ENCODE results near the gene TTC3.
"Not testable (repeated sequence)": the region's sequence is repeated elsewhere in the genome, so short reads cannot be mapped to it uniquely, and the experiment has no call there.

The TTC3 gene

GRCh38 chr21:37095821-37096220 lies 22.8 kb downstream of the TTC3 start:
- DNase-seq, result no peak

GRCh38 chr21:37098751-37099150 lies 25.7 kb downstream of the TTC3 start:
- no peak for DNase-seq

- DNase-seq, result no peak
Observed at GRCh38 chr21:37100316-37100715, 27.3 kb downstream of the TTC3 start.

- DNase-seq, result no peak
Observed at GRCh38 chr21:37101384-37101783, 28.3 kb downstream of the TTC3 start.

- DNase-seq, result not testable (repeated sequence)
Observed at GRCh38 chr21:37102746-37103145, 29.7 kb downstream of the TTC3 start.

- DNase-seq, result no peak
Observed at GRCh38 chr21:37106998-37107397, 33.9 kb downstream of the TTC3 start.

GRCh38 chr21:37111029-37111428 lies 38.0 kb downstream of the TTC3 start:
- not testable (repeated sequence) for DNase-seq

- not testable (repeated sequence) for DNase-seq
Observed at GRCh38 chr21:37114301-37114700, 41.2 kb downstream of the TTC3 start.

- not testable (repeated sequence) for DNase-seq
Observed at GRCh38 chr21:37116459-37116858, 43.4 kb downstream of the TTC3 start.

GRCh38 chr21:37117204-37117603 lies 44.1 kb downstream of the TTC3 start:
- no peak for DNase-seq

GRCh38 chr21:37118187-37118826 lies 45.3 kb downstream of the TTC3 start:
- DNase-seq, result no peak

- peak; percentile 34 for DNase-seq
Observed at GRCh38 chr21:37119421-37120218, 46.6 kb downstream of the TTC3 start.

GRCh38 chr21:37128076-37128475 lies 55.0 kb downstream of the TTC3 start:
- DNase-seq, result no peak

- no peak for DNase-seq
Observed at GRCh38 chr21:37130971-37131370, 57.9 kb downstream of the TTC3 start.

- no peak for DNase-seq
Observed at GRCh38 chr21:37136261-37136660, 63.2 kb downstream of the TTC3 start.

GRCh38 chr21:37136744-37137143 lies 63.7 kb downstream of the TTC3 start:
- DNase-seq, result no peak

GRCh38 chr21:37139154-37139553 lies 66.1 kb downstream of the TTC3 start:
- DNase-seq, result no peak

GRCh38 chr21:37139902-37140301 lies 66.8 kb downstream of the TTC3 start:
- no peak for DNase-seq

GRCh38 chr21:37143392-37143791 lies 70.3 kb downstream of the TTC3 start:
- not testable (repeated sequence) for DNase-seq

- no peak for DNase-seq
Observed at GRCh38 chr21:37145635-37146111, 72.6 kb downstream of the TTC3 start.

GRCh38 chr21:37146320-37147235 lies 73.5 kb downstream of the TTC3 start:
- peak; percentile 31 for DNase-seq

- no peak for DNase-seq
Observed at GRCh38 chr21:37149411-37149810, 76.4 kb downstream of the TTC3 start.
